ENCODE measurements around the gene ZNF76.

ZNF76 gene

GRCh38 chr6:35234901-35235300 is 24.6 kb upstream of the ZNF76 start:
- no peaks in the 10 kb centered on the region for H3K9me3 ChIP-seq (ENCODE audit: insufficient read depth, low read length)
- H3K36me3 ChIP-seq (replicated peaks; ENCODE audit: low read depth, low read length) = no peaks in the 10 kb centered on the region
- TF ChIP-seq CTCF (IDR thresholded peaks at IDR 0.05; ENCODE audit: low read depth, low read length) = no peak
- no peak for TF ChIP-seq EZH2phosphoT487 (IDR thresholded peaks at IDR 0.05; ENCODE audit: low read depth)

DNA sequence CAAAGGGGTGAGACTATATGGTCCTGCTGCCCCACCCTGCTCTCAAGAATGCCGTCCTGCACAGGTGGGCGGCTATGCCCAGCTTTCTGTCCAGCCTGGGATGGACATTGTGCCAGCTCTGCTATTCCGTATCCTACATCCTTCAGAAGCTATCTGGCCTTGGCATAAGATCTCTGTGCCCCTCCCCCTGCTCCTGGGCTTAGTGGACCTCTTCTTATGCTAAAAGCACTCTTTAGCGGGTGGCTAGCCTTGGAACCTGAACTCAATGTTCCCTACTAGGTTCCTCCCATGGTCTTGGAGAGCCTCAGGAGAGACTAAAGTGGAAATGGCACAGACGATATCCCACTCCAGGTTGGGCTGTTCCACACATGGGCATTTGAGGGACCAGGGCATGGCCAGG is 23.3 kb upstream of the ZNF76 start:
- no peak overlapping the region for H2AFZ ChIP-seq (ENCODE audit: low read depth, low read length)
- H3K4me2 ChIP-seq (ENCODE audit: low read length) = no peak overlapping the region
- no peaks in the 10 kb centered on the region for H3K4me1 ChIP-seq (ENCODE audit: low read length)
- H3K4me3 ChIP-seq (ENCODE audit: low read length) = no peak overlapping the region
- H3K27me3 ChIP-seq (ENCODE audit: low read depth, low read length) = no peaks in the 10 kb centered on the region
- H3K27ac ChIP-seq (ENCODE audit: low read length) = no peak overlapping the region
- no peaks in the 10 kb centered on the region for H3K79me2 ChIP-seq (ENCODE audit: low read length)
- no peaks in the 10 kb centered on the region for H3K9me3 ChIP-seq (ENCODE audit: insufficient read depth, low read length)
- TF ChIP-seq EZH2phosphoT487 (IDR thresholded peaks at IDR 0.05; ENCODE audit: low read depth) = no peak
- no peak for TF ChIP-seq CTCF (IDR thresholded peaks at IDR 0.05; ENCODE audit: low read depth, low read length)
- H4K20me1 ChIP-seq (ENCODE audit: insufficient read depth, low read length) = no peaks in the 10 kb centered on the region
- H3K36me3 ChIP-seq (replicated peaks; ENCODE audit: low read depth, low read length) = no peaks in the 10 kb centered on the region
- no peak overlapping the region for H3K9ac ChIP-seq (ENCODE audit: low read length)

More at GRCh38 chr6:35234901-35235300, 24.6 kb upstream of the ZNF76 start:
- Histone ChIP-seq H3K27me3 (ENCODE audit: low read depth, low read length) (no peaks in the 10 kb centered on the region), H3K79me2 (ENCODE audit: low read length) (no peaks in the 10 kb centered on the region), H3K4me3 (ENCODE audit: low read length) (no peak overlapping the region), H3K9ac (ENCODE audit: low read length) (no peak overlapping the region), H3K4me1 (ENCODE audit: low read length) (no peaks in the 10 kb centered on the region), H4K20me1 (ENCODE audit: insufficient read depth, low read length) (no peaks in the 10 kb centered on the region), H3K4me2 (ENCODE audit: low read length) (no peak overlapping the region), H2AFZ (ENCODE audit: low read depth, low read length) (no peak overlapping the region), H3K27ac (ENCODE audit: low read length) (no peak overlapping the region)

- TF ChIP-seq CTCF (IDR thresholded peaks at IDR 0.05; ENCODE audit: low read depth, low read length) (no peak), EZH2phosphoT487 (IDR thresholded peaks at IDR 0.05; ENCODE audit: low read depth) (no peak)
- H3K9me3 ChIP-seq (ENCODE audit: insufficient read depth, low read length) = no peaks in the 10 kb centered on the region
- no peaks in the 10 kb centered on the region for H3K79me2 ChIP-seq (ENCODE audit: low read length)
- H2AFZ ChIP-seq (ENCODE audit: low read depth, low read length) = no peak overlapping the region
- H3K4me2 ChIP-seq (ENCODE audit: low read length) = no peak overlapping the region
- H3K4me3 ChIP-seq (ENCODE audit: low read length) = no peak overlapping the region
- no peaks in the 10 kb centered on the region for H3K36me3 ChIP-seq (replicated peaks; ENCODE audit: low read depth, low read length)
- H4K20me1 ChIP-seq (ENCODE audit: insufficient read depth, low read length) = no peaks in the 10 kb centered on the region
- no peak overlapping the region for H3K27ac ChIP-seq (ENCODE audit: low read length)
- H3K27me3 ChIP-seq (ENCODE audit: low read depth, low read length) = no peaks in the 10 kb centered on the region
- H3K4me1 ChIP-seq (ENCODE audit: low read length) = no peaks in the 10 kb centered on the region
- no peak overlapping the region for H3K9ac ChIP-seq (ENCODE audit: low read length)
Measured at GRCh38 chr6:35237476-35237875, 22.1 kb upstream of the ZNF76 start.

GRCh38 chr6:35238843-35239289 is 20.7 kb upstream of the ZNF76 start:
- Histone ChIP-seq H3K4me2 (ENCODE audit: low read length) (no peak overlapping the region), H3K9ac (ENCODE audit: low read length) (no peak overlapping the region), H3K27me3 (ENCODE audit: low read depth, low read length) (no peaks in the 10 kb centered on the region), H3K36me3 (replicated peaks; ENCODE audit: low read depth, low read length) (no peaks in the 10 kb centered on the region), H3K27ac (ENCODE audit: low read length) (no peak overlapping the region), H3K9me3 (ENCODE audit: insufficient read depth, low read length) (no peaks in the 10 kb centered on the region), H4K20me1 (ENCODE audit: insufficient read depth, low read length) (no peaks in the 10 kb centered on the region), H3K4me1 (ENCODE audit: low read length) (no peaks in the 10 kb centered on the region), H3K4me3 (ENCODE audit: low read length) (no peak overlapping the region), H3K79me2 (ENCODE audit: low read length) (no peaks in the 10 kb centered on the region), H2AFZ (ENCODE audit: low read depth, low read length) (no peak overlapping the region)
- no peak for TF ChIP-seq EZH2phosphoT487 (IDR thresholded peaks at IDR 0.05; ENCODE audit: low read depth)
- no peak for TF ChIP-seq CTCF (IDR thresholded peaks at IDR 0.05; ENCODE audit: low read depth, low read length)

All from OCI-LY3 (cell line).